Mucosa of rectum (tissue), 2 donors: ENCODE results near the gene TWF2.

Source experiments
- H3K27ac ChIP-seq, 2 donors: one replicate each; pipeline ENCODE4 v1.7.0; 2013; ENCODE audit warnings: inconsistent platforms in 2 of 2, low read depth in 2 of 2, low read length in 2 of 2
- H3K27me3 ChIP-seq, 2 donors: one replicate each; pipeline ENCODE4 v1.7.0; 2013; ENCODE audit warnings: low read length in 2 of 2; ENCODE audit not compliant: control insufficient read depth in 2 of 2, insufficient read depth in 2 of 2
- H3K36me3 ChIP-seq, 2 donors: one replicate each; pipeline ENCODE4 v1.7.0; 2013; ENCODE audit warnings: low read length in 2 of 2; ENCODE audit not compliant: control insufficient read depth in 2 of 2, insufficient read depth in 2 of 2
- H3K4me1 ChIP-seq, 2 donors: one replicate each; pipeline ENCODE4 v1.7.0; 2013; ENCODE audit warnings: low read length in 2 of 2, mild to moderate bottlenecking in 1 of 2; ENCODE audit not compliant: control insufficient read depth in 2 of 2, insufficient read depth in 2 of 2
- H3K4me3 ChIP-seq, 2 donors: one replicate each; pipeline ENCODE4 v1.7.0; 2013; ENCODE audit warnings: low read length in 2 of 2
- H3K9ac ChIP-seq, 2 donors: one replicate each; pipeline ENCODE4 v1.7.0; 2013; ENCODE audit warnings: low read length in 2 of 2, low read depth in 1 of 2, mild to moderate bottlenecking in 1 of 2
- H3K9me3 ChIP-seq, 2 donors: one replicate each; pipeline ENCODE4 v1.7.0; 2013; ENCODE audit warnings: low read length in 2 of 2; ENCODE audit not compliant: control insufficient read depth in 2 of 2
- donor health status: healthy.
- donor health status: Normal muscosa, but diverticular disease.

TWF2 gene

GRCh38 chr3:52185837-52186236 lies 53.1 kb downstream of the TWF2 start:
- Histone ChIP-seq H3K4me3 (no peak overlapping the region), H3K4me1 (peaks cover 0 to 5% of the 10 kb centered on the region in 2 donors), H3K9me3 (no peaks in the 10 kb centered on the region), H3K27ac (no peak overlapping the region), H3K36me3 (no peaks in the 10 kb centered on the region), H3K9ac (no peak overlapping the region), H3K27me3 (no peaks in the 10 kb centered on the region)

GRCh38 chr3:52185311-52185710 lies 53.6 kb downstream of the TWF2 start:
- no peak overlapping the region for H3K27ac ChIP-seq
- no peaks in the 10 kb centered on the region for H3K9me3 ChIP-seq
- H3K4me3 ChIP-seq, result no peak overlapping the region
- H3K4me1 ChIP-seq, result peaks cover 0 to under 1% of the 10 kb centered on the region in 2 donors
- H3K27me3 ChIP-seq, result no peaks in the 10 kb centered on the region
- no peak overlapping the region for H3K9ac ChIP-seq
- no peaks in the 10 kb centered on the region for H3K36me3 ChIP-seq

GRCh38 chr3:52184690-52185089 lies 54.3 kb downstream of the TWF2 start:
- Histone ChIP-seq H3K9ac (no peak overlapping the region), H3K9me3 (no peaks in the 10 kb centered on the region), H3K4me3 (no peak overlapping the region), H3K4me1 (no peaks in the 10 kb centered on the region), H3K27me3 (no peaks in the 10 kb centered on the region), H3K36me3 (no peaks in the 10 kb centered on the region), H3K27ac (no peak overlapping the region)

GRCh38 chr3:52183786-52184445 lies 55.0 kb downstream of the TWF2 start:
- H3K27me3 ChIP-seq, result no peaks in the 10 kb centered on the region
- no peaks in the 10 kb centered on the region for H3K36me3 ChIP-seq
- no peaks in the 10 kb centered on the region for H3K9me3 ChIP-seq
- H3K9ac ChIP-seq, result no peak overlapping the region
- H3K4me3 ChIP-seq, result no peak overlapping the region
- H3K4me1 ChIP-seq, result no peaks in the 10 kb centered on the region
- no peak overlapping the region for H3K27ac ChIP-seq

GRCh38 chr3:52182691-52183090 lies 56.3 kb downstream of the TWF2 start:
- no peak overlapping the region for H3K4me3 ChIP-seq
- no peaks in the 10 kb centered on the region for H3K27me3 ChIP-seq
- no peak overlapping the region for H3K27ac ChIP-seq
- no peak overlapping the region for H3K9ac ChIP-seq
- H3K4me1 ChIP-seq, result no peaks in the 10 kb centered on the region
- no peaks in the 10 kb centered on the region for H3K9me3 ChIP-seq
- no peaks in the 10 kb centered on the region for H3K36me3 ChIP-seq

- Histone ChIP-seq H3K9me3 (no peaks in the 10 kb centered on the region), H3K4me1 (no peaks in the 10 kb centered on the region), H3K27ac (no peak overlapping the region)
Measured at GRCh38 chr3:52182196-52182595, 56.8 kb downstream of the TWF2 start.

GRCh38 chr3:52181543-52181942 lies 57.4 kb downstream of the TWF2 start:
- Histone ChIP-seq H3K9ac (no peak overlapping the region), H3K27ac (no peak overlapping the region), H3K4me1 (no peaks in the 10 kb centered on the region)

More at GRCh38 chr3:52182196-52182595, 56.8 kb downstream of the TWF2 start:
- Histone ChIP-seq H3K27me3 (no peaks in the 10 kb centered on the region), H3K9ac (no peak overlapping the region), H3K36me3 (no peaks in the 10 kb centered on the region), H3K4me3 (no peak overlapping the region)

More at GRCh38 chr3:52181543-52181942, 57.4 kb downstream of the TWF2 start:
- Histone ChIP-seq H3K36me3 (no peaks in the 10 kb centered on the region), H3K4me3 (no peak overlapping the region), H3K27me3 (no peaks in the 10 kb centered on the region), H3K9me3 (no peaks in the 10 kb centered on the region)
